ENCODE measurements around the gene KIAA0040.
A peak's percentile ranks its signal among the peaks of the same experiment; 100 is the strongest.

The KIAA0040 gene

DNA sequence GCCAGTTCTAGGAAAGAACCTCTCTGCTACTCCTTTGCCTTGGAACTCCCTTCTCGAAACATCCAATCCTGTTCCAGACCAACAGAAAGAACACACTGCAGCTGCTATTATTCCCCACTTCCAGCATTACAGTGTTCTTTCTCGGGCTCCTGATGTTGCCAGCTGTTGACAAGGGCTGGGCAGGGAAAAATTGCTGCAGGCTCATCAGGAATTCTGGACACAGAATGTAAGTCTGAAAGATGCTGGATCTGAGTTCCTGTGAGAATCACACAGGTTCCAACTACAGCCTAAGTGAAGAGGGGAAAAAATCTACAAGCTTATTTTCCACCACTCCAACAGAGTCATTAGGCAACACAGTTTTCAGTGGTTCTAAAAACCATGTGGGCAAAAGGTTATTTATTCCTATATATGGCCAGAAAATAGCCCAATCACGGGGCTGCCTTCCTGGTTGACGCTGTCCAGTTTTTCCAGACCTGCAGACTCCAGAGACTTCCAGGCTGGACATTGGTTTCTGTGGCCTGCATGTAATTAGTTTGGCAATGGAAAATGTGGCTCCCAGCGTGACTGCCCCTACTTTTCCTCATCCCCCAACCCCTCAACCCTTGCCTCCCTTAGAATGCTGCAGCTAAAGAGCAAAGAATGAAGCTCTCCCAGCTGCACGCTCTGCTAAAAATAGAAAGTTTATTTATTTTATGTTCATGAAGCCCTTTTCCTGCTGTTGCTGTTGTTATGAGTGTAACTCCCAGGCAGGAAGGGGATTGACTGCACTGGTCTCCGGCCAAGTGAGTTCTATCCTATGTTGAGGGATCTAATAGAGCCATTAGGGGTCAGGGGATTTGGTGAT is 8.3 kb upstream of the KIAA0040 start:
- no peak for DNase-seq

GRCh38 chr1:175198332-175198731 is 5.8 kb upstream of the KIAA0040 start:
- DNase-seq, result no peak

DNA sequence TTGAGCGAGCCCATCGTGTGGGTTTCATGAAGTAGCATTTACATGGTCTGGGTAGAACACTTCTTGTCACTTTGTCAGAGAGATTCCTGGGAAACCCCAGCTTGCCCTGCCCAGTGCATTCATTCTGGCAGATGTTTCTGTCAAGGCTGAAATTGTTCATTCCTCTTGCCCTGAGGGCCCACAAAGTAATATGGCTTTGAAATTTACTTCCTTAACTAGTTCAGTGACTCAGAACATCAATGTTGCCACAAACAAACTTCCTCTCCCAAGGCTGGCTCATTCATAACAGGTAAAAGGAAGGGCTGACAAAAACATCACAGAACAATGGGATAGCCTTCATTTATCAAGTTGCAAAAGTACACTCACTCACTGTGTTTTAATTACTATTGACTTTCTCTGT is 5.0 kb upstream of the KIAA0040 start:
- DNase-seq, result peak; percentile 63

GRCh38 chr1:175195798-175196197 is 3.2 kb upstream of the KIAA0040 start:
- DNase-seq, result peak; percentile 21

DNA sequence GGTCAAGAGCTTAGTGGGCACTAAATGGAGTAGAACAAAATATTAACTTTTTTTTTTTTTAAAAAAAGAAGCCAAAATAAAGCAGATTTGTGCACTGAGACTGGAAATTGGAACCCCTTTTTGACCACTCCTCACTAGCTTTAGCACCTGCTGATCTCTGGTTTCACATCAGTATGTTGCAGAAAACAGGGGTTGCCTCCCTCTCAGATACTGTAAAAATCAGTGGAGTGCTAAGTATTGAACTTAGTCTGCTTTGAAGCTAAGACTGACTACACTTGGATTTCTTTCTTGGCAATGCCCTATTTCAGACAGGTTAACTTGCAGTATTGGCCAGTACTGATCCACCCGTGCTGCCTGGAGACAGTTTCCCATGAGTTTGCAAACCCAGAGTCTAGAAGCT is 2.7 kb upstream of the KIAA0040 start:
- no peak for DNase-seq

- no peak for DNase-seq
Measured at GRCh38 chr1:175193527-175193910, 943 bp upstream of the KIAA0040 start.

DNA sequence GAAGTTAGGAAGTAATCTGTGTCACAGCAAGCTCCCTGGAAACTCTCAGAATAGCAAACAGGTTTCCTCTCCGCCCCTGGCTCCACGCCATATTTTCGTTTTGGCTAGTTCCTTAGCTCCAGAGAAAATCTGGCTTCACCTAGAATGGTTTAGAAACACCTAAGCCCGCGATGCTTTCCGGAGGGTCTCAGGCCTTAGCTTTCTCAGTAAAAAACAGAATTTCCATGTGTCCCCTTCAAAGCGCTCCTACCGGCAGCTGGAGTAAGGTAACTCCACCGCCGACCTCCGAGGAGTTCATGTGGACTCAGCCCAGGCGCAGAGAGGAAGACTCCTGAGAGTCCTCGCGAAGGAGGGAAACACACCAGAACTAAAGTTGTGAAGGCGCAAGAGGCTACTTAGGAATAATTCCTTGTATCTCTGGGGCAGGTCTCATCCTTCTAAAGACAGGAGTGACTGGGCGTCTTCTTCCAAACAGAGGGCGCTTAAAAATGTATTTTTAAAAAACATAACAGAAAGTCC is 406 bp downstream of the KIAA0040 start:
- peak; percentile 3 for DNase-seq

DNA sequence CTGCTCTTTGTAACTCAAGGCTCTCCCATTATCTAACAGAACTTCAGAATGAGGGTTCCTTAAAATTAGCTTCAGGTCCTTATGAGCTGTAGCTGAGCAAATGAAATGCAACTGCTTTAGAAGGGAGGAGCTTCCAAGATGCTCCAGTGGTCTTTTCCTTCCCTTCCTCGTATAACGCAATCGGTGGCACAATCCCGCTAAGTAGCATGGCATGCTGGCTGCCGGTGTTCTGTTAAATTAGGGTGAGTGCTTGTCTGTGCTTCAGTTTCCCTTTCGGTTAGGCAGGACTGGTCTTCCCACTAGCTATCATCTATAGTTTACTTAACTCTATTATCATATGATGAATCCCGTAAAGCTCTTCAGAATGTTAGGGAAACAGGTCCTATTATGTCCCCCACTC is 917 bp downstream of the KIAA0040 start:
- DNase-seq, result peak; percentile 10

GRCh38 chr1:175188936-175189335 is 3.6 kb downstream of the KIAA0040 start:
- peak; percentile 91 for DNase-seq

DNA sequence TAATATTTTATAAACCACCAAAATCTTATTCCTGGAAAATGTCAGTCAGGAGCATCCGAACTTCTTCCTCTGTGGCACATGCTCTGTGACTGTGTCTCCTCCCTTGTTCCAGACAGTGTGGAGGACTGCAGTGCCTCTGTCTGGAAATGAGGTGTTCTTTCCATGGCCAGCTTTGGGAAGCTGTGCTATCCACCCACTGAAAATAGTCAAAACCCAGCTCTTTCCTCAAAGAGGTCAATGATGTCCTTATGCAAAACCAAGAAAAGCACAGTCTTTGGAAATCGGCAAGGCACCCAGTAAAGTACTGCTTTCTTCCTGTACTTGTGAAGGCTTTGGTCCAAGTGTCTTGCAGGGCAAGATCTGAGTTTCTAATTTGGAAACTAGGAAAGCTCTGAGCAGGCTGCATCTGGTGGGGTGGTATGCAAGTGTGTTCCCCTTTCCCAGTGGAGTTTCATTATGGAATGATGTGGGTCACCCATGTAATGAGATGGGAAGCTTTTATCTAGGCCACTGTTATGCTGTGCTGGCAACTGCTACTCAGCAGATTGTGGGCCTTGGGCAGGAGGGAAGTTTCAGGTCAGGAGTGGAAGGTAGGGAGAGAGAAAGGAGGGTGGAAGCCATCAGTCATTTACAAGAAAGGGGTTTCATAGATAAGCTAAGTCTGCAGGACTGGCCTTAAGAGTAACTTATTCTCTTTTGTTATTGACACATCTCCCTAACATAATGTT is 6.0 kb downstream of the KIAA0040 start:
- DNase-seq, result no peak

GRCh38 chr1:175185903-175186302 is 6.7 kb downstream of the KIAA0040 start:
- DNase-seq, result peak; percentile 64

GRCh38 chr1:175183586-175183985 is 9.0 kb downstream of the KIAA0040 start:
- DNase-seq, result no peak

GRCh38 chr1:175182201-175182746 is 10.3 kb downstream of the KIAA0040 start:
- DNase-seq, result no peak

- no peak for DNase-seq
Measured at GRCh38 chr1:175179837-175180590, 12.6 kb downstream of the KIAA0040 start.

- DNase-seq, result no peak
Measured at GRCh38 chr1:175178456-175178855, 14.1 kb downstream of the KIAA0040 start.

- no peak for DNase-seq
Measured at GRCh38 chr1:175178056-175178455, 14.5 kb downstream of the KIAA0040 start.

- DNase-seq, result no peak
Measured at GRCh38 chr1:175176246-175176645, 16.3 kb downstream of the KIAA0040 start.

GRCh38 chr1:175174309-175175102 is 18.1 kb downstream of the KIAA0040 start:
- DNase-seq, result no peak

DNA sequence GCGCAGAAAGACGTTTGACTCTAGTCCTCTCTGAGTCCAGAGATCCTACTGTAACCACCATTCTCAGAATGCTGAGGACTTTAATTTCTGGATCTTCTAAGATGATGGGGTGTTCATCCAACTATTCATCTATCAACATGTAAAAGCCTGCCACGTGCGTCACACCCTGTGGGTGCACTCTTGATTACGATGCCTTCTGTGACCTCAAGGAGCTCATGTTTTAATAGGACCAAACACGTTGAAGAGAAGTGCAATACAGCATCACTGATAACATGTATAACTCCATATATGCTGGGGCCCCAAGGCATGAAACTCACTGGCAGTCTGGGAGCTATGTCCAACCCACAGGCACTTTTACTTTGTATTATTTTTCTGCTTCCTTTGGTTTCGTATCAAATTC is 19.0 kb downstream of the KIAA0040 start:
- no peak for DNase-seq

GRCh38 chr1:175172503-175172902 is 20.1 kb downstream of the KIAA0040 start:
- no peak for DNase-seq

DNA sequence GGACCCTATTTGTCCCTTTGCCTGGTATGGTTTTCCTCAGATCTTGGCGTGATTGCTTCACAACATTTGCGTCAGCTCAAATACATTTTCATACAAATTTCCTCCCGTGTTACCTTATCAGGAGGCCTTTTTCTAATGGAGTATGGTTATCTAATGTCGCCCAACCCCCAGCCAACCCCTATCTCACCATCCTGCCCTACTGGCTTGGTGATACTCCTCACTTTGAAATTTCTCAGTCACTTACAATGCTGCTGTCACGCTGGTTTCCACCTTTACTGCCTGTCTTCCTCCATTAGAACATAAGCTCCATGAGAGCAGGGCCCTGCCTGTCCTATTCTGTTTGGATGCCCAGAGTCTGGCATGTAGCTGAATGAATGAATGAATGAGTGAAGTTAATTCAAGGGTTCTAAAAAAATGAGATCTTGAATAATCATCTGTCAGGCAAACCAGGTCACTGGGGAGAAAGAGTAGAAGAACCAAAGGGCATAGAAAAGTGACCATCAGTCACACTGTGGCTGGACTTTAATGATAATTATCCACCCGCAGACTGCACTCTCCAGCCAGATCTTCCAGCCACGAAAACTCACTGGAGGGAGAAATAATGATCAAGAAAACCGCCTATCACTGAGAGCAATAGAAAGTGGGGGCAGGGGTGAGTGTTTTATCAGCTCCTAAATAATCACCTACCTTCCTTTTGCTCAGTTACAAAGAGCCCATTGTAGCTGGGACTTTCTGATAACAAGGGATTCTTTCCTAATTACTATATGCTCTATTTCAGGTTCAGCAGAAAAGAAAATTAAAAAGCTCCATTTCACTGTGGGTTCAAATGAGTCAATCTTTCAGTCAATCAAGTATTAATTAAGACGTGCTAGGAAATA is 21.3 kb downstream of the KIAA0040 start:
- no peak for DNase-seq
